ENCODE measurements around the gene ABHD6.

DNA sequence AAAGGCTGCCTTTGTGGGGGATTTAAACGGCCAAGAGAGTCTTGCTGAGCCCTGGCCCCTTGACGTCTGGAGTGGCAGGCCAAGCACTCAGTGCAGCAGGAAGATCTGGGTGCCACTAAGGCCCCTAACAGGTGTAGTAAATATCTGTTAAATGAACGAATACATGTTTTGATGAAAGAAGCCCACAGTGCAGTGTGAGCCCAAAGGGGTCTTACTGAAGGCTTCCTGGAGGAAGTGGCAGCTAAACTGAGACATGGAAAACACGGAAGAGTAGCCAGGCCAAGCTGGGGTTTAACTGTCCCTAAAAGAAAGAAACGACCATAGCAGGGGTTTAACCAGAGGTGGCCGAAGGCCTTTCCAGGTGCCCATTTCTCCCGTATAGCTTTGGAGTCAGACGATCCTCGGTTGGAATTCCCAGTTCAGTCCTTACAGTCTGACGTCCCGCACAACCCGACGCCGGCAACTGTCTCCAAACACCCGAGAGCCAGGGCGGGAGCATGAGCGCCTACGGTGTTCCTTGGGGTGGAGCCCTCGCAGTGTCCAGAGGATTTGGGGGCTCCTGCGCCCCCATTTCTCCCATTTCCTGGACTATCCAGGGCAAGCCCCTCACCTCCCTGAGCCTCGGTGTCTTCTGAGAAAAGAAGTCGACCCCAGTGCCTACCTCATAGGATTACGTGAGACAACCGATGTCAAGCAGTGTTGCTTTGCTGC lies 910 bp upstream of the ABHD6 start:
- TF ChIP-seq, protein P1, sequence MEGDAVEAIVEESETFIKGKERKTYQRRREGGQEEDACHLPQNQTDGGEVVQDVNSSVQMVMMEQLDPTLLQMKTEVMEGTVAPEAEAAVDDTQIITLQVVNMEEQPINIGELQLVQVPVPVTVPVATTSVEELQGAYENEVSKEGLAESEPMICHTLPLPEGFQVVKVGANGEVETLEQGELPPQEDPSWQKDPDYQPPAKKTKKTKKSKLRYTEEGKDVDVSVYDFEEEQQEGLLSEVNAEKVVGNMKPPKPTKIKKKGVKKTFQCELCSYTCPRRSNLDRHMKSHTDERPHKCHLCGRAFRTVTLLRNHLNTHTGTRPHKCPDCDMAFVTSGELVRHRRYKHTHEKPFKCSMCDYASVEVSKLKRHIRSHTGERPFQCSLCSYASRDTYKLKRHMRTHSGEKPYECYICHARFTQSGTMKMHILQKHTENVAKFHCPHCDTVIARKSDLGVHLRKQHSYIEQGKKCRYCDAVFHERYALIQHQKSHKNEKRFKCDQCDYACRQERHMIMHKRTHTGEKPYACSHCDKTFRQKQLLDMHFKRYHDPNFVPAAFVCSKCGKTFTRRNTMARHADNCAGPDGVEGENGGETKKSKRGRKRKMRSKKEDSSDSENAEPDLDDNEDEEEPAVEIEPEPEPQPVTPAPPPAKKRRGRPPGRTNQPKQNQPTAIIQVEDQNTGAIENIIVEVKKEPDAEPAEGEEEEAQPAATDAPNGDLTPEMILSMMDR (IDR thresholded peaks at IDR 0.05) = no peak
- no peak for TF ChIP-seq POLR2A (IDR thresholded peaks at IDR 0.05)
